GM21447 (cell line): ENCODE measurements around the gene PIGH.
"Not testable (repeated sequence)": the region's sequence is repeated elsewhere in the genome, so short reads cannot be mapped to it uniquely, and the experiment has no call there.

Experiments
- ATAC-seq: cut with Tn5 transposase; IDR thresholded peaks from one replicate; pipeline ENCODE4 v1.9.1; 2021; ENCODE audit not compliant: unreplicated experiment

Gene PIGH

DNA sequence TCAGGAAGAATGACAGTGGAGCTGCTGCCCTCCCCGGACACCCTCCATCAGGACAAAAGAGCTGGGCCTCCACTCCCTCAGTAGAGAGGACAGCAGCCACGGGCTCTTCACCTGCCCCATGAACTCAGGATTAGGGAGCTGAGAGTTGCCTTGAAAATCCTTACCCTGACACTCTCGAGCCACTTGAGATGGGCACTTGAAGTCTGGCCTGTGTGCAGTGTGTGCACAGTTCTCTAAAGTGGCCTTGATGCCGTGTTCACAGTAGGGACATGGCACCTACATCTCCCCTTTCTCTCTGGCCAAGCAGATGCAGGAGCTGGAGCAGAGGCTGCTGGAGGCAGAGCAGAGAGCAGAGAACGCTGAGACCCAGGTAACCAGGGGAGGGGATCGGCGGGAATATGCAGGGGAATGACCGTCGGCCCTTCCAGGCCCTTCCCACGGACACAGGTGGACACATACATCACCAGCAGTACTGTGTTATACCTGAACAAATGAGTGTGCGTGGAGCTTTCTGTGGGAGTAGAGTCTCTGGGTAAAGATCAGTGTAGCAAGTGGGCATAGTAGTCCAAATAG lies 44.5 kb downstream of the PIGH start:
- no peak for ATAC-seq

DNA sequence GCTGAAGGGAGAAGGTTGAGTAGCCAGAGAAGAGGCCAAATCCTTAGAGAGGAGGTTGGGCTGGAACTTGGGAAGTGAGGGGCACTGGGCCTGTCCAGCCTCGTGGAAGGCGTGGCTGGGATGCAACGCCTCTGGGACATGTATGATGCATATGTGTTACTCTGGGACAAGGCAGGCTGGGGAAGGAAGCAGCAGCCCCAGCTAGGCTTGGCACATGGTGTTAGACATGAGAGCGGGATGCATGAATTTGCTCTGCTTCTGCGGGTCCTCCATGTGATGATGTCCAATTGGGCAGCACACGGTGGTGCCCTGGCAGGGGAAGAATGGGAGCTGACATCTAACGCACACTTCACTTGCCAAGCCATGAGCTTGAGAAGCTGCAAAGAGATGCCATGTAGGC lies 45.7 kb downstream of the PIGH start:
- no peak for ATAC-seq

DNA sequence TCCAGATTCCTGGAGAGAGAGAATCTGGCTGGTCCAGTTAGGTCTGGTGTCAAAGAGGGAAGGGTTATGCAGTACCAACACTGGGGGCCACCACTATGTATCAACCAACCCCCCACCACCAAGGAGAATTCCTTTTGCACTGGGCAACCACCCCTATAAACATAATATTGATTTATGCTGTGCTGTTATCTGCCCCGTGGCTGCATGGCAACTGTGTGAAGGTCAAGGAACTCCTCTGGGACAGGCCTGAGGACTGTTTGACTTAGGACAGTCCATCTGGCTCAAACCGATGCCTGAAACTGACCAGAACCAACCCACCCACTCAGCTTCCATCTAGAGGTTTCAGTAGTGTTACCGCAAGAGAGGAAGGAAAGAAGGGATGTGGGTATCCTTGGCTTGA lies 46.5 kb downstream of the PIGH start:
- ATAC-seq = no peak

DNA sequence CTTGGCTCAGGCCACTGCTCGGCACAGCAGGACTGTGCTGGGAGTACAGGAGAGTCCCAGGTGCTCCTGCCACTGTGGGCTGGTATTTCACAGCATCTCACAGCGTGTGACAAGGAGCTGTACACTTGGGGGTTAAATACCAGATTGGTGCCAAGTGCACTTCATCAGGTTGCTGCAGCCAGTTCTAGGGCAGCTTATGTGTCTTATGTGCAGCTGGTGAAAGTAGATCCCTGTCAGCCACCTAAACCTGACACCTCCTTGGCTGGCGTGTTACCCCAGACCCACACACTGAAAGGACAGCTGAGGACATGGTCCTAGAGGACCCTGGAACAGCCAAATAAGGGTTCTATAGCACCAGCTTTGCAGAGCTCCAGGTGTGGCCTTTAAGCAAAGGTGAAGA lies 48.1 kb downstream of the PIGH start:
- ATAC-seq = no peak

DNA sequence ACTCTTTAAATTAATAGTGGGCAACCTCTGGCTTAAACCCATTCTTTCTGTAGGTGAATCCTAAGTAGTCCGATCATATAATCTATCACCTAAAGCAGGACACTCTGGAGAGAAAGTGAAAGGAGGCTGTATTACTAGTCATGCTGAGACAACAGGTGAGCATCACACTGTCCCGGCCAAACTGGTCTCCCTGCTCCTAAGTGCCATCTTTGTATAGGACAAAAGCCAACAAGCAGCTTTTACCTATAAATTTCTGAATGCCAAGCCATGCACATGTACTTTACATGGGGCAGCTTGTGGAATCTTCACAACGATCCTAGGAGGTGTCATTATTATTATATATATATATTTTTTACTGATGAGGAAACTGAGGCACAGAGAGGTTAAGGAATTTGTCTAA lies 48.9 kb downstream of the PIGH start:
- no peak for ATAC-seq

DNA sequence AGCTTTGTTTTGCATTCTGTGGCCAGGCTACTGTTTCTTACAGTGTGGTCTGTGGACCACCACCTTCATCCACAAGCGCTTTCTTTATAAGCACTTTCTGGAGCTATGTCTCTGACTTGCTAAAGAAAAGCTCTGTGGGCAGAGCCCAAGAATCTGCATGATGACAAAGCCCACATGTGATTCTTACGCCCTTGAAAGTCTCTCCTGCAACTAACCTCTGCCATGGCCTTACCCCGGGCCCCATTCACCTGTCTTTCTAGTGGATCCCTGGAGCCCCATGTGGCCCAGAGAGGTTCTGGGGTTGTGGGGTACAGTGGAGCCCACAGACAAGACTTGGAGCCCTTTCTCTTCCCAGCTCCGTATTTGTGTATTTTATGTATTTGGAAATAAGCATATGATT lies 50.3 kb downstream of the PIGH start:
- no peak for ATAC-seq

DNA sequence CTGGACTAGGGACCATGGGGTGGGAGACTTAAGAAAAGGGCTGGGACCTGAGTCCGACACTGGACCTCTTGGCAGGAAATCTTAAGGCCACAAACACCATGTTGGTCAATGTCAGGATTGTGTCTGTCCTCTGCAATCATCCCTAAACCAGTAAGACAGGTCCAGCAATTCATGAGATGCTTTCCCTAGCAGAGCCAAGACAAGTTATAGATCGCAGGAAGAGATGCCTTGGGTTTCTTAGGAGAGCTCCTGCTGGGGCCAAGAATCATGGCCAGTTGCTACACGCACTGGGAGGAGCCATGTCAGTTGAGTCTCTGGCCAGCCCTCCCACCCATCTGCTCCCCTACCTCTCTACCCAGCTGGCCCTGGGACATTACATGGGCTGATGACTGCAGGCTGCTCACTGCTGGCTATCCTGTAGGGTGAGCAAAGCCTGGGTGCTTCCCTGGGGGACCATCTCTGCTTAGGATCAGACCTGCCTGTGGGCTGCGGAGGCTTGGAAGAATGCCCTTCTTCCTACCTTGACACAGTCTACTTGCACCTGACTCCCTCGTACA lies 52.8 kb downstream of the PIGH start:
- ATAC-seq = no peak

DNA sequence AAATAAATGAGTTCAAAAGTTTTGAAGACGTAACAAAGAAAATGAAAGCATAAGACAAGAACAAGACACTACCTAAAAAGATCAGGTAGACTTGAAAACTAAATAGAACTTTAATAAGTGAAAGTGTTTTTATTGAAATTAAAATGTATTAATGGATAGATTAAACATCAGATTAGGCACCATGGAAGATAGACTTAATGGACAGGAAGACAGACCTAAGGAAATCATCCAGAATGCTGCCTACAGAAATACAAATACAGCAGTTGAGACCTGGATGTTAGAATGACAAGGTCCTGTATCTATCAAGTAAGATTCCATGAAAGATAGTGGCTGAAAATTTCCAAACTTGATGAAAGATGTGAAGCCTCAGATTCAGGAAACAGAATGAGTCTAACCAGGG lies 55.5 kb downstream of the PIGH start:
- no peak for ATAC-seq

DNA sequence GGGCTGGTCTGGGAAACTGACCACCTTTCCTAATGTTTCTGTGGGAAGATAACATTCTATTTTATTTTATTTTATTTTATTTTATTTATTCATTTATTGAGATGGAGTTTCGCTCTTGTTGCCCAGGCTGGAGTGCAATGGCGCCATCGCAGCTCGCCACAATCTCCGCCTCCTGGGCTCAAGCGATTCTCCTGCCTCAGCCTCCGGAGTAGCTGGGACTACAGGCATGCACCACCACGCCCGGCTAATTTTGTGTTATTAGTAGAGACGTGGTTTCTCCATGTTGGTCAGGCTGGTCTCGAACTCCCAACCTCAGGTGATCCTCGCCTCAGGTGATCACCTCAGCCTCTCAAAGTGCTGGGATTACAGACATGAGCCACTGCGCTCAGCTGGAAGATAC lies 57.4 kb downstream of the PIGH start:
- ATAC-seq = not testable (repeated sequence)

DNA sequence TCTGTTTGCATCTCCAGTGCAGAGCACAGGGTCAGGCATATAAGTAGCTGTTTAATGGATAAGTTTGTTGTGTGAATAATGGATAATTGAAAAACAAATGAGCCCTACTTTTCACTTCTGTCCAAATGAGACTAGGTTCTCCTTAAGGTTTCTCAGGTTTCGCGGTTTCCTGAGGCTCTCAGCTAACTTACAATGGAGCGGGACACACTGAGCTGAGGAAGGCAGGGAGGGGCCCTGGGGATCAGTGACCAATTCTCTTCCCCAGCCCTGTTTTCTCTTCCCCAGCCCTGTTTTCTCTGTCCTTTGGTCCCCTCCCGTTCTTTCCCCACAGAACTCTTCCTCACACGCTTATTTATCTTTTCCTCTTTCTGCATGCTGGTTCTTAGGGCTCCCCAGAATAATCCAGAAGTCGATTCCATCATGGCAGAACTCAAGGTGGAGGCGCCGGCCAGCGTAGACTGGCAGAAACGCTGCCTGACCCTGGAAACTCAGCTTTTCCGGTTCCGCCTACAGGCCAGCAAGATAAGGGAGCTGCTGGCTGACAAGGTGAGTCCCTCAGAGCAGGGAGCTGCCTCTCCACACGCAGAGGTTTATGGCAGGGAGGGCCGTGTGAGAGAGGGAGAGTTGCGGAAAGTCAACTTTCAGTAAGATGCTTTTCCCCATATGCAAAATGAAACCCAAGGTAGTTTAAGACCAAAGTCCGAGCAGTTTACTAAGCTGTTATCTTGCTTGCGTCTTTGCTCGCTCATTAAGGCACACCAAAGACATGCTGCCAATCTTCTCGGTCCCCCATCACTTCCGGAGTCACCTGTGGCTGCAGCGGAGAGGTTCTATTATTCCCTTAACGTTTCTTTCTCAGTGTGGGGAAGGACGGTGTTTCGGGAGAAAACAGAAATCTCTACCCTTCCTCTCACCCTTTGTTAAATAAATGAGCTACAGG lies 58.4 kb downstream of the PIGH start:
- ATAC-seq = no peak
